Activated CD8-positive, alpha-beta memory T cell treated with anti-CD3 and anti-CD28 coated beads for 4 hours (primary cell): ENCODE data around the gene GPRIN1.
"Not testable (repeated sequence)": the region's sequence is repeated elsewhere in the genome, so short reads cannot be mapped to it uniquely, and the experiment has no call there.

Source experiments
- DNase-seq, 2 donors: peaks; one replicate each; pipeline ENCODE4 v3.0.0-alpha.2; 2020; ENCODE audit warnings: low read depth in 2 of 2

GPRIN1 gene

DNA sequence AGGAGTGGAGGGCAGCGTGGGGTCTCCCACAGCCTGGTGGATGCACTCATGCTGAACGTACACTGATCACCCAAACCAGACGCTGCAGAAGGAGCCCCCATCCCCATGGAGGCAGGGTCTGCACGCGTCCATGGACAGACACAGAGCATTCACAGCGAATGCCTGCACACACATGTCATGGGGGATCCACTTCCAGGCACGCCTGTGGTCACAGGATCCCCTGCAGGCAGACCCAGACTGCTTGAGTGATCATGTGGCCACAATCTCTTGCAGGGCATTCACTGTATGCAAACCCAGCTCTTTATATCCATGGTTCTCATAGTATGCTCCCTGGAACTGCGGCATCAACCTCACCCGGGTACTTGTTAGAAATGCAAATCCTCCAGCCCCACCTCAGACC lies 15.0 kb upstream of the GPRIN1 start:
- DNase-seq = no peak

DNA sequence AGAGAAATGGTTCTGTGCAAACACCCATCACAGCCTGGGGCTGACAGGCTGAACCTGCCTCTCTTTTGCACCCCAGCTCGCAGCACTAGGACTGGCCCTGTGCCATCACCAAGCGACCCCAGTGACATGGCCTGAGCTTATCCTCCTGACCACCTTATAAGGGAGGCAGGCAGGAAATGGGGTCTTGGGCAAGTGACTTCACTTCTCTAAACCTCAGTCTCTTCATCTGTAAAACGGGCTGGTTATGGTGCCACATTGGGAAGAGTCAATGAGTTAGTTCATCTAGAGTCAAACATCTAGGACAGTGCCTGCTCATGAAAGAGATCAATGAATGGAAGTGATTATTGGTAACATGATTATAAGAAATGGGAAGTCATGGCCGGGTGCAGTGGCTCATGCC lies 14.2 kb upstream of the GPRIN1 start:
- no peak for DNase-seq

DNA sequence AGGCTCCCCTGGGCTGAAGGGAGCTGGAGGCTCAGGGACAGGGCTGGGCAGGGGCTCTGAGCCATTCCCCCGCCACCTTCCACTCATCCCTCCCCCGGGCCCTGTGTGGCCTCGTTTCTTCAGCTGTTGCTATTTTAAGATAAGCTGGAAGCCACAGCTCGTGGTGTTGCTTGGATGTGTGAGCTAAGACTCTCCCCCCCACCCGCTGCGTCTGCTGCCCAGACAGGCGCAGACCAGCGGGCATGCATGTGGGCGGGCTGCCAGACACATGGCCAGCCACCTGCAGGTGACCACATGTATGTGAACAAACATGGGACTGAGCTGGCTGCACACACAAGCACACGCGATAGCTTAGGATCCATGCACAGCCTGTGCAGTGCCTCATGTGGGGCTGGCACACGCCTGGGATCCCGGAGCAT lies 11.7 kb upstream of the GPRIN1 start:
- DNase-seq = no peak

DNA sequence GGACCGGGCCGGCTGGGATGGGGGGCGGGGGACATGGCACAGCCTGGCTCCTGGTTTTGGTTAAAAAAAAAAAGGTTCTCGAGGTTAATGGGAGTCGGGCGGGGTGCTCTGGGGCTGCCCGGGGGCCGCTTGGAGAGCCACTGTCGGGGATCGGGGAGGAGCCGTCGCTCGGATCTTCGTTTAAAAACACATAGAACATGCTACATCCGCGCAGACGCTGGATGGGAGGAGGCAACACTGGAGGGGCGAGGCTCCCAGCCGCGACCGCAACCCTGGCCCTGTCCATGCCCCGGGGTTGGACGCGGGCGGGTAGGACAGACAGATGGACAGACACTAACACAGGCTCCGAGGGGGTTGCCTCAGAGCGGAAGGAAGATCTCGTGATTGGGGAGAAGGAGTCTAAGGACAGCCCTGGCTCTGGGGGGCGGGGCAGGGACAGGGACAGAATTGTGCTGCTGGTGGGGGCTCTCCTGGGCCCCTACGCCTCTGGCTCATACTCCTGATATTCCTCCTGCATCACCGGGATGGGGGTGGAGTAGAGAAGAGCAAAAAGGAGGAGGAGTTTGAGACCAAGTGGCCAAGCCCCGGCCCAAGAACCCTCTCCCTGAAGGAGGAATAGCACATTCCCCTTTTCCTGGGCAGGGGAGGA lies 10.5 kb upstream of the GPRIN1 start:
- no peak for DNase-seq

DNA sequence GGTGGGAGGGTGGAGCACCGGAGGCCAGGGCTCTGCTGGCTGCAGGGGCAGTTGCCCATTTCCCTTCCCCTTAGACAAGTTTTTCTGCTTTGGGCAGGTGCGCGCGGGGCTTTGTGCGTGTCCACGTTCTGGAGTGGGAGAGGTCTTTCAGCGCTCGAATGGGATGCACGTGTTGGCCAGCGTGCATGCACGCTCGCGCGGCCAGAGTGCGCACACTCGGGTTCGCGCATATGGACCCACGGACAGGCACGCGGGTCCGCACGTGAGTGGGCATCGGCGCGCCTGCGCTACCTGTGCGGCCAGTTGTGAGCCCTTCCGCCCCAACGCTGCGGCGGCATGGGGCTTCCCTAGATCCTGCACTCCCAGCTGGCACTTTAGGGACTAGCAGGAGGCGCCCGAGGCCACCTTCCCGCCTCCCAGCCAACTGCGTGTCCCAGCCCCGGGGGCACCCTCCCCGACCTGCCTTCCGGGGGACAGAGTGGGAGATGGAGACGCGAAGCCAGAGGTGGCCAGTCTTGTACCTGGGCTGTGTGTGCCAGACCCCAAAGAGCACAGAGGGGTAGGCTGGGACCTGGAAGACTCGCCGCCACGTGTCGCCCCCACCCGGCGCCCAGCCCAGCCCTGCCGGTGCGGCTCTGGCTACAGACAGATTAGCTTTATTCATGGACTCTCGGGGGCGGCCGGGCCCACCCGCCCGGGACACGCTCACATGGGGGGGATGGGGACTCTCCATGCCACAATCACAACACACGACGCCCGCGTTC lies 9.8 kb upstream of the GPRIN1 start:
- DNase-seq = no peak

DNA sequence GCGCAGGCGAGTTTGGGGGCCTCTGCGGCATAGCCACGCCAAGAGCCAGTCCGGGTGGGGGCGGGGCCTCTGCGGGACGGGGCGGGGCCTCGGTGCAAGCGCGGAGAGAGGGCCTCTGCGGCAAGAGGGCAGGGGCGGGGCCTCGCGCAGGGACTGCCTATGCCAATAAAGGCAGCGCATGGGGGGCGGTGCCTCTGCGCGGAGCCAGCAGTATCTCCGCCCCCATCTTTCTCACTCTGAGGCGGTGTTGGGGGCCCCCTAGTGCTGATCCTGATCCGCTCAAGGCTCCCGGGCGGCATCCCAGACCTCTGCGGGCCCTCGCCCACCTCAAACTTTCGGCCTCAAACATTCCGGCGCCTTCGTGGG lies 9.2 kb upstream of the GPRIN1 start:
- DNase-seq = peak; percentile 57 to 71

DNA sequence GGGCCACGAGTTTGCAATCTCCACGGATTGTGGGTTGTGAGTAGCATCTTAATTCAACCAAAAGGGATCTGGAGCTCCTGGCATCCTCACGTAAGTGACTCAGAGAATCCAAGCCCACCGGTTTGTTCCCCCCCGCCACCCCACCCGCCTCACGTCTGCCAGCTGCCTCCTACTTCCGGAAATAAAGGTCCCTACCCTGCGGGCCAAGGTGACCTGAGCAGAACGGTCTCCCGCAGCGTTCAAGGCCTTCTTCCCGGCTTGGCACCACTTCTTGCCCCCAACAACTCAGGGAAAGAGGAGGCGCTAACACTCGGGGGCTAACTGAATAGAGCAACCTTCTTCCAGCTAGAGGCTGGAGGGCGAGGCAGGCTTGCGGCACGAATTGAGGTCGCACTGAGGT lies 8.8 kb upstream of the GPRIN1 start:
- DNase-seq = no peak

DNA sequence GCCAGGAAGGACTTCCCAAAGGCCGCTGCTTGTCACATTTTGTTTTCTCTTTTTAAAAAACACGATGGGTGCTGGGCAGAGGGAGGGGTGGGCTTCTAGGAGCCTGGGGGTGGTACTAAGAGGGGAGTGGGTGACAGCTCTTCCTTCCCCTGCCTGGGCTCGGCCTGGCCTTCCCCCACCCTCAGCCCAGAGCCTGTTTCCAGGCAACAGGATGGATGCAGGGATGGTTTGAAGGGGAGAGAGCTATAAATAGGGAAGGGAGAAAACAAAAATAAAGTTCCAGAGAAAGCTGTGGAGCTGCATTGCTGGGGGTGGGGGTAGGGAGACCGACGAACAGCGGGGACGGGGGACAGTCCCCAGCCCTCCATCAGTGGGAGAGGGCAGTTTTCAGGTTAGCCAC lies 6.6 kb upstream of the GPRIN1 start:
- DNase-seq = no peak

DNA sequence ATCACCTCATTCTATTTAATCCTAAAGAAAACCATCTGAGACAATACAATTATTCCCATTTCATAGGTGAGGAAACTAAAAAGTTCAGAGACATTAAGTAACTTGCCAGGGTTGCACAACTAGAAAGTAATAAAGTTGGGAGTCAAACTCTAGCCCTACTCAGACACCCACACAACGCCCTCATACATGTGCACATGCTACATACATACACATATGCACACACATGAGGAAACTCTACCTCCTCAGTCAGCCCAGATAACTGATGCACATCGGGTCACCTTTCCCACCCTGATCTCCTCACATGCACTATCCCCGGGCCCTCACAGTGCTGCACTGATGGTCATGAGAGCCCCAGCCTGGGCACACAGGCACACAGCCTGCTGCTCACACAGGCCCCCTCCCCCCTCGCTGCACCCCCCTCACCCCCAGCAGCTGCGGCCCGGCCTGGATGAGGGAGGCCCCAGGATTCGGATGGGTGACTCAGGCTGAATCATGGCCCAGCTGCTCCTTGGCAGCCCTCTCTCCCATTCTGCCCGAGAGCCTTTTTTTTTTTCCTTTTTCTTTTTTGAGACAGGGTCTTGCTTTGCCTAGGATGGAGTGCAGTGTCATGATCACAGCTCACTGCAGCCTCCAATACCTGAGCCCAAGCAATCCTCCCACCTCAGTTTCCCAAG lies 5.0 kb upstream of the GPRIN1 start:
- no peak for DNase-seq

DNA sequence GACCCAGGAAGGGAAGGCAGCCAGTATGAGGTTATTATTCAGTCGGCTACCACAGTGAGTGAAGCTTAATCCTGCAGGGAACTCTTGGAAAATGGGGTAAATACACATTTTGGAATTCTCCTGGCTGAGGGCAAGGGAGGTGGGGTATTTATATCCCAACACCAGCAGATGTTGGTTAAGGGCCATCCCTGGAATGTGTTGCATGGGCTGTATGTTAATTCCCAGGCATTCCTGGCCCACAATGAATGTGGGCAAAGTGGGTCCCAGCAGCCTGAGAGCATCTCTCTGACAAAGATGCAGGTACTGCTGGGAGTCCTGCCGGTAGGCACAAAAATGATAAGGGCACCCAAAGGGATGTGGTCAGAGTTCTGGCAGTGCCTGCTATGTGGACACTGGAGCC lies 2.9 kb upstream of the GPRIN1 start:
- DNase-seq = no peak

DNA sequence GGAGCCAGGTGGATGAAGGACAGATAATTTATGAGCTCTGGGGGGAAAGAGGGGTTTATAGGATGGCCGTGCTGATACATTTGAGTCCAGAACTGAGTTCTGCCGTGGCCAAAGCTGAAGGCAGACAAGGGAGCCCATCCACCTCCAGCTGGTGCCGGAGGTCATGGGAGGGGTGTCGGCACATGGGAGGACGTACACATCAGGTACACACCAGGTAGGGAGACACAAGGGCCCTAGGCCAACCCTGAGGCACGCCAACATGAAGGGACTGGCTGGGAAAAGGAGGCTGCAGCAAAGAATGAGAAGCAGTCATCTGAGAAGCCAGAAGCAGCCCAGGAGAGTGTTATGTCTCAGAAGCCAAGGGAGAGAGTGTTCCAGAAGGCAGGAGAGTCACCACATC lies 2.1 kb upstream of the GPRIN1 start:
- DNase-seq = no peak

DNA sequence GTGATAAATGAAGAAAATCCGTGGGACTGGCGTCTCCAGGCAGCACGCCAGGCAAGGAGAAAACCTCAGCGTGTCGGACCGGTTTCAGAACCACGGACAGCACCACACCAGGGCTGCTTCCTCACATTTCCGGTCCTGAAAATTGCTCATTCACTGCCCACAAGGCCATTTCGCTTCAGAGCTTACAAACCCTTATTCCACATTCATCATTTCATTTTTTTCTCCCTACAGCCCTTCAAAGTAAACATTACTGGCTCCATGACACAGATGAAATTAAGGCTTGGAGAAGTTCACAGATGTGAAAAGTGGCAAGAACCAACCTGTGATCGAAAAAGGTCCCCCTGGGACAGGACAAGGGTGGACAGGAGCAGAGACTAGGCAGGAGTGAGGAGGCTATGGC lies 1.5 kb upstream of the GPRIN1 start:
- DNase-seq = peak in 1 of 2 donors; percentile 20

DNA sequence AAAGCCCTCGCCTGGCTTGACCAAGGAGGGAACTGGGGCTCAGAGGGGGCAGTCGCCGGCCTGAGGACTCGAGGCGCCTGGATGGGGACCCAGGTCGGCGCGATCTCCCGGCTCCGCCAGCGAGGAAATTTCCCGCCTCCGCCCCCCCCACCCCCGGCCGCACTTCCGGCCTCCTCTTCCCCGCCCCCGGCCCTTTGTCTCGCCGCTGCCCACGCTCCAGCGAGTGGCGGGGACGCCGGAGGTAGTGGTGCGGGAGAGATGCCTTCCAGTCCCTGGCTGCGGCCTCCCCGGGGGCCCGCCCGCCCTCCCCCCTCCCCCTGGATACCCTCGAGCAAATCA lies 448 bp upstream of the GPRIN1 start:
- DNase-seq = no peak

DNA sequence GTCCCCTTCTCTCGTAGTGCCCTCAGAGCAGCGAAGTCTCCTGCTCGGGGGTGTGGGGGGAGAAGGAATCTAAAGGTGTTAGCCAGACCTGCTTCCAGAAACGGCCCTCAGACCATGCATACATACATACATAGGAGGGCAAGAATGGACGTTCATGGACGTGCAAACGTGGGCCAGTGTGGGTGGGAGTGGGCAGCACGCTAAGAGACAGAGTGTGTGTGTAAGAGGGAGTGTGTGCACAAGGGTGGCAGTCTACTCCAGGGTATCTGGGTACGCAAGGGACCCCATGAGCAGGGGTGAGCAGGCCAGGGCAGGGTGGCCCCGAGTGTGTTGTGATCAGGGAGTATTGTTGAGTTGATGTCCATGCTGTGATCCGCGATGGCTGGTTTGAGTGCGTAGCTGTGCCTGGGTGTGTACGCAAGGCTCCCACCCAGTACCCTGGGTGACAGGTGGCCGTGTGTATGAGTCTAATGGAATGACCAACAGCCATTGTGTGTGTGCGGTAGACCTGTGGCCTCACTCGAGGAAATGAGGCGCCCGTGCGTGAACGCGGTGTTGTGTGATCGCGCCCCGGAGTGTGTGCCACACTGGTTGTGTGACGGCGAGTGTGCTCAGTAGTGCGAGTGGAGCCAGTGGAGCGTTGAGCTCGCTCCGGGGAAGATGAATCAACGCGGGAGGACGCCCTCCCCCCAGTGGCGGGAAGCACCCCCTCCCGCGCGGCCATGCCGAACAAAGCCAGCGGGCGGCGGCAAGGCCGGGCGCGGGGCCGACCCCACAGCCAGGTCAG lies 826 bp downstream of the GPRIN1 start:
- DNase-seq = no peak

DNA sequence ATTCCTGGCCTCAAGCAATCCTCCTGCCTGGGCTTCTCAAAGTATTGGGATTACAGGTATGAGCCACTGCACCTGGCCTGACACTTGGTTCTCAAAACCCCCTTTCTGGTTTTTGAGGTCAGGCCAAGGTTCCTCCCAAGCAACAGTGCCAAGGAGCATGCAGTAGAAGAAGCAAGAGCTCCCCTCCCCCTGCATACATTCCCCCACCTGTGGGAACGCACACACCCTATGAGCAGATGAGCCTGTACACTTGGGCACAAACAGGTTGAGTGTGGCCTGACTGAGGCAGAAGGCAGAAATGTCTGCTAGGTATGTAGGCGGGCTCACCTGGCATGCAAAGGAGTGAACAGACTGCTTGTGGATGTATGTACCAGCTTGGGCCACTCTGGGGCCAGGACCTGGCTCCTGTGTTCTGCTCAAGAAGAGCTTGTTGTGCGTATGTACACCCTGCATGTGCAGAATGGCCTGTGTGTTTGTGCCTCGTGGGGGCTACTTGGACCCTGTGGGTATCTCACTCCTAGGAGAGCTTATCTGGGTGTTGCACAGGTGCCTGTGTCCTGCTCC lies 1.7 kb downstream of the GPRIN1 start:
- no peak for DNase-seq

DNA sequence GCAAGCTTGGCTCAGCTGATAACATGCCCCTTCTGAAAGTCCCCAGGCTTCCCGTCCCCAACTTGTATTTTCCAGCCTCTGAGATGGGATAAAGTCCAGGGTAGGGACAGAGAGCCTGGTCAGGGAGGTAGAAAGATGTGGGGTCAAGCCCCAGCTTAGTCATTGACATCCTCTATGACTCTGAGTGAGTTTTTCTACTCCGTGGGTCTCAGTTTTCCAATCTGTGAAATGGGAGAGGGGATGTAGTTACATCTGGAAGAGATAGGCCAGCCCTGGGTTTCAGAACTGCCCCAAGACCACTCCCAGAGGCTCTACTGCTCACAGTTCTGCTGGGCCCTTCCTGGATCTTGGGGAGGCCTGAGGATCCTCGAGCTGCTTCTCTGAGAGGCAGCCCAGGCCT lies 3.1 kb downstream of the GPRIN1 start:
- no peak for DNase-seq

DNA sequence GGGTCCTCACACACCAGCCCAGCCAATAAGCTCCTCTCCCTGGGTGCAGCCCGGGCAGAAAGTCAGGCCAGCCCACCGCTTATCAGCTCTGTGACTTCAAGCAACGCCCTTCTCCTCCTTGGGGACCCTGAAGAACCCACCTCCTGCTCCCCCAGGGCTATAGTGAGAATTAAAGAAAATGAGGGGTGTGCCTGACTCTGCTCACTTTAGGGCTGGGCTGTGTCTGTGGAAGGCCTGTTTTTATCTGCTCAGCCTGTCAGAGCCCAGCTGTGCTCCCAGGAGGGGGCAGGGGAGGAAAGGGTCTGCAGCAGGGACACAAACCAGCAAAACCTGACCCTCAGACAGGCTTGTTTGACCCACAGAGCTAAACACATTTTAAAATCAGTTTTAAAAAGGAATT lies 3.9 kb downstream of the GPRIN1 start:
- DNase-seq = no peak

DNA sequence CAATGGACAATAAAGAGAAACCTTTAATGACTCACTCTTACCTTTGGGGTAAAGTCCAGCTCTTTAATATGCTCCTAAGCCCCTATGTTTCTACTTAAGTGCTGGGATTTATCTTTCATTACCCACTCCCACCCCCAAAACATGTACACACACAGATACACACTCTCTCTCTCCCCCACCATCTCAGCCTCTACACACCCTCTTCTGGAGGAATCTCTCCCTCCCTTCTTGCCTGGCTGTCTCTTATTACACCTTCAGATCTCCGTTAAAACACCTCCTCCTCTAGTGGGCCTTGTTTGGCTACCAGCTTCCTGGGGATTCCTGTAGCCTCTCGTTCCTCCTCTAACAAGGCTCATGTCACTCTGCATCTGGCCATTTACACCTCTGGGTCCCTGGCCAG lies 6.9 kb downstream of the GPRIN1 start:
- no peak for DNase-seq

DNA sequence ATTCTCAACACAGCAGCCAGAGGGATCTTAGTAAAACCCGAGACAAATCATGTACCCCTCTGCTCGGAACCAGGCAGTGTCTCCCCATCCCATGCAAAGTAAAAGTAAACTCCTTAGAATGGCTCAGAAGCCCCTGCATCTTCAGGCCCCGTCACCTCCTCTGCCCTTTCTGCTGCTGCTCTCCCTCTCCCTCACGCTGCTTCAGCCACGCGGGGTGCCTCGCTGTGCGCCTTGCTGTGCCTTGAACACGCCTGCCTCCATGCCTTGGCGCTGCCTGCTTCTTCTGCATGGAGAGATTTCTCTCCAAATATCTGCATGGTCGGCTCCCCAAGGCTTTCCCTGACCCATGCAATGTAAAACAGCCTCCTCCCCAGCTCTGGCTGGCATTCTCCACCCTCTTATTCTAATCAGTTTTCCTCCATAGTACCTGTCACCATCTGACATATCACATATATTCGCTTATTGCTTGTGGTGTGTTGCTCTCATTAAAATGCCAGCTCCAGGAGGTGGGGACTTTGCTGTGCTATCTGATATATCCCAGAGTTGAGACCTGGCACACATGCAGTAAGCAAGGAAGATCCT lies 8.0 kb downstream of the GPRIN1 start:
- no peak for DNase-seq

DNA sequence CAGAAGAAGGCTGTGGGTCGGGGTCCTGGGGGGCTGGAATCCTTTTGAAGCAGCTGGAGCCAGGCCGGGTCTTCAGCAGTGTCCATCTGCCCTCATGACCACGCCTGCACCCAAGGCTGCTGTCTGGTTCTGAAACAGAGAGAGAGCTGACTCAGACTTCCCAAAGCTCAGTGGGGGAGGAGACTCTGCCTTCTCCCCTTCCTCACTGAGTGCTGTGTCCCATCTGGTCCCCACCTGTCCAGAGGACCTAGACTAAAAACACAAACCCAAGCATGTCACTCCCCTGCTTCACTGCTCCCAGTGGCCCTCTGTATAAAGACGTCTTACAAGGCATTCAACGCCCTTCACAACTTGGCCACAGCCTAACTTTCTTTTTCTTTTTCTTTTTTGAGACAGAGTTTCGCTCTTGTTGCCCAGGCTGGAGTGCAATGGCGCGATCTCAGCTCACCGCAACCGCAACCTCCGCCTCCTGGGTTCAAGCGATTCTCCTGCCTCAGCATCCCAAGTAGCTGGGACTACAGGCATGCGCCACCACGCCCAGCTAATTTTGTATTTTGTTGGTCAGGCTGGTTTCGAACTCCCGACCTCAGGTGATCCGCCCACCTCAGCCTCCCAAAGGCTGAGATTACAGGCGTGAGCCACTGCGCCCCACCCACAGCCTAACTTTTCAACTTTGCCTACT lies 10.1 kb downstream of the GPRIN1 start:
- DNase-seq = not testable (repeated sequence)
